ENCODE measurements around the gene MEGF10. TPM values are rescaled to one million over a fixed set of nuclear protein-coding genes. Genes with fewer than 3 reads are reported as not detected.

MEGF10 gene
- total RNA-seq, 1 donor from 2014 or later: 0.47 TPM

DNA sequence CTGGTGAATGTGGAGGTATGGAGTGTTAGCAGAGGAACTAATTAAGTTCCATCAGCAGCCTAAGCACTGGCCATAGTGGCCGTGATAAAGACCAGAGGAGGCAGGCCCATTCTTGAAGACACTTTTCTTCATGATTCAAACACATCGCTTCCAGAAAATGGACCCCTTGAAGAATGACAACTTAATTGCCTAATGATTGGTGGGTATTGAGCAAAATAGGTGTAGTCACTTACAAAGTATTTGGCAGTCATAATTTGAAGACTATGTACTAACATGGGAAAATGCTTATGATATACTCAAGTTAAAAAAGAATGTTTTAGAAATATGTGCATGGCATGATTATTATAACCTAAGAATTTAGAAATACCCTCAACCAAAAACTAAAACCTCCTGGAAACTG, 44.8 kb downstream of the MEGF10 start:
- intact Hi-C loops (cut with micrococcal nuclease): no loop called here
- Histone ChIP-seq H3K36me3 (no peaks in the 10 kb centered on the region), H3K4me1 (no peaks in the 10 kb centered on the region), H3K9me3 (replicated peaks) (no peaks in the 10 kb centered on the region), H3K4me3 (no peak overlapping the region), H3K27me3 (ENCODE audit: low read depth) (peaks cover under 1% of the 10 kb centered on the region), H3K27ac (replicated peaks) (no peak overlapping the region)
- DNase-seq: no peak
- TF ChIP-seq, protein P1, sequence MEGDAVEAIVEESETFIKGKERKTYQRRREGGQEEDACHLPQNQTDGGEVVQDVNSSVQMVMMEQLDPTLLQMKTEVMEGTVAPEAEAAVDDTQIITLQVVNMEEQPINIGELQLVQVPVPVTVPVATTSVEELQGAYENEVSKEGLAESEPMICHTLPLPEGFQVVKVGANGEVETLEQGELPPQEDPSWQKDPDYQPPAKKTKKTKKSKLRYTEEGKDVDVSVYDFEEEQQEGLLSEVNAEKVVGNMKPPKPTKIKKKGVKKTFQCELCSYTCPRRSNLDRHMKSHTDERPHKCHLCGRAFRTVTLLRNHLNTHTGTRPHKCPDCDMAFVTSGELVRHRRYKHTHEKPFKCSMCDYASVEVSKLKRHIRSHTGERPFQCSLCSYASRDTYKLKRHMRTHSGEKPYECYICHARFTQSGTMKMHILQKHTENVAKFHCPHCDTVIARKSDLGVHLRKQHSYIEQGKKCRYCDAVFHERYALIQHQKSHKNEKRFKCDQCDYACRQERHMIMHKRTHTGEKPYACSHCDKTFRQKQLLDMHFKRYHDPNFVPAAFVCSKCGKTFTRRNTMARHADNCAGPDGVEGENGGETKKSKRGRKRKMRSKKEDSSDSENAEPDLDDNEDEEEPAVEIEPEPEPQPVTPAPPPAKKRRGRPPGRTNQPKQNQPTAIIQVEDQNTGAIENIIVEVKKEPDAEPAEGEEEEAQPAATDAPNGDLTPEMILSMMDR (IDR thresholded peaks at IDR 0.05; ENCODE audit: borderline replicate concordance): no peak

DNA sequence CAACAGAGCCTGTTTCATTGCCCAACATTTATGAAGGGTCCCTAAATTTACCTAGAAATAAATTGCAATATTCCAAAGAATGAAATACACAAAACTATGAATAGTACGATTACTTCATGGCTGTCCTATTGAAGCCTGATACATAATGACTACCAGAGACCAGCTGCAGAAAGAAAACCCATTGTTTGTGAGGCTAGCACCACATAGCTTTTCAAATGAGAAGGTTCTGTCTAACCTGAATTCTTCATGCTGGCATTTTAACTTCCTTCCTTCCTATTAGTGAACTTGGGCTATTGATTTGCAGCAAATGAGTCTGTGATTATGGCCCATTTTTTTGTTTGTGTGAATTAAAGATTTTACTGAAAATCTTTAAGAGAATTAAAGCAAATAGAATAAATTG, 47.3 kb downstream of the MEGF10 start:
- H3K9me3 ChIP-seq (replicated peaks): no peaks in the 10 kb centered on the region
- no peaks in the 10 kb centered on the region for H3K4me1 ChIP-seq
- TF ChIP-seq, protein P1 (IDR thresholded peaks at IDR 0.05; ENCODE audit: borderline replicate concordance): no peak
- intact Hi-C loops (cut with micrococcal nuclease): no loop called here
- H3K27ac ChIP-seq (replicated peaks): no peak overlapping the region
- no peaks in the 10 kb centered on the region for H3K36me3 ChIP-seq
- no peak overlapping the region for H3K4me3 ChIP-seq
- no peaks in the 10 kb centered on the region for H3K27me3 ChIP-seq (ENCODE audit: low read depth)
- DNase-seq: no peak

DNA sequence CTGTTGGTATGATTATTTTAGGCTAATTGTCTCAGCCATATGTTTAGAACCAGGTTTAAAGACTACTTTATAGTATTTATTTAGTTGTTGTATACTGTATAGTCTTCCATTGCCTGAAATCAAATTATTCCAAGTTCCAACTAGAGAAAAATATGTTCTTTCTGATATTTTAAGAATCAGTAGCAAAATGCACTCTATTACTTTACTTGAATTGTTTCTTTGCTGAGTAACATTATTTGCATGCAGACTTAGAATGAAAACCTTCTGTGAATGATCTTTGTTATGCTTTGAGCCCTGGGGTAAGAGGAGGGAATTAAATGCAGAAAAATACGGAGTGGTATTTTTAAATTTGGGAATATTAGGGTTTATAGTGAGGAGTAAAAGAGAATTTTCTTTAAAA, 47.9 kb downstream of the MEGF10 start:
- DNase-seq: no peak
- H3K4me1 ChIP-seq: no peaks in the 10 kb centered on the region
- TF ChIP-seq, protein P1 (IDR thresholded peaks at IDR 0.05; ENCODE audit: borderline replicate concordance): no peak
- intact Hi-C loops (cut with micrococcal nuclease): no loop called here
- H3K27me3 ChIP-seq (ENCODE audit: low read depth): no peaks in the 10 kb centered on the region
- no peak overlapping the region for H3K27ac ChIP-seq (replicated peaks)
- no peaks in the 10 kb centered on the region for H3K9me3 ChIP-seq (replicated peaks)
- H3K36me3 ChIP-seq: no peaks in the 10 kb centered on the region
- no peak overlapping the region for H3K4me3 ChIP-seq

DNA sequence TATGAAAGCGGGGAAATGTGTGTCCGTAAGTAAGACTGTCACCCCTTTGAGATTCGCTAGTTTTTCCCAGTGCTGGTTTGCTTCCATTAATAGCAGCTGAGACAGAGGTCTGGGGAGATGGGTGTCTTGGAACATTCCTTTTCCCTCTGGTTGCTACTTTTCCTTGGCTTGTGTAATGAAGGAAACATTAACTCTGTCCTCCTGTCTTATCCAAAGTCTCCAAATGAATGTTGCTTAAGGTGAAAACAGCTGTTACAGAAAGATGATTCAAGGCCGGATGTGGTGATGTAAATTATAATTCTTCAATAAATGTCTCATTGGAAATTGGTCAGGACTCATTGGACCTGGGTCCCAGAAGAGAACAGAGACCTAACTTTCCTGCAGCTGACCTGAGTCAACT, 50.0 kb downstream of the MEGF10 start:
- no peak overlapping the region for H3K27ac ChIP-seq (replicated peaks)

DNA sequence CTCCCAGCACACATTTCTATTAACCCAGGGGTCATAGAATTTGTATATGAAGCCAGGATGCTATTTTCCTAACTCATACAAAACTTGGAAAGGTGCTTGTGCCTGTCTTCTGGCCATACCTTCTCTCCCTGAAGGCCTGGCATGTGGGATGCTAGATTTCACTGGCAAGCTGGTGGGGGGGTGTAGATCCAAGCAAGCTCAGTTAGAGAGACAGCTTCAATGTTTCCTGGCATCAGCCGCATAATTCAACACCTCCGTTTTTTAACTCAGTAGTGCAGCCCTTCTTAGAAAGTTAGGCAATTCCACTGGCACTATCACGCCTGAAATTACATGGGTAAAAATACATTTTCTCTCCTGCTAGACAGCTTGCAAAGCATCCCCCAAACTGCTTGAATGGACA, 51.8 kb downstream of the MEGF10 start:
- H3K4me3 ChIP-seq: no peak overlapping the region
- no peaks in the 10 kb centered on the region for H3K36me3 ChIP-seq
- TF ChIP-seq, protein P1 (IDR thresholded peaks at IDR 0.05; ENCODE audit: borderline replicate concordance): no peak
- no peaks in the 10 kb centered on the region for H3K27me3 ChIP-seq (ENCODE audit: low read depth)
- intact Hi-C loops (cut with micrococcal nuclease): no loop called here
- no peak overlapping the region for H3K27ac ChIP-seq (replicated peaks)
- H3K9me3 ChIP-seq (replicated peaks): no peaks in the 10 kb centered on the region
- H3K4me1 ChIP-seq: no peaks in the 10 kb centered on the region
- no peak for DNase-seq

More for the DNA sequence above, 50.0 kb downstream of the MEGF10 start:
- H3K9me3 ChIP-seq (replicated peaks): no peaks in the 10 kb centered on the region
- H3K4me3 ChIP-seq: no peak overlapping the region
- no peak for DNase-seq
- H3K27me3 ChIP-seq (ENCODE audit: low read depth): no peaks in the 10 kb centered on the region
- no peaks in the 10 kb centered on the region for H3K36me3 ChIP-seq
- intact Hi-C loops (cut with micrococcal nuclease): no loop called here
- TF ChIP-seq, protein P1 (IDR thresholded peaks at IDR 0.05; ENCODE audit: borderline replicate concordance): no peak
- no peaks in the 10 kb centered on the region for H3K4me1 ChIP-seq

DNA sequence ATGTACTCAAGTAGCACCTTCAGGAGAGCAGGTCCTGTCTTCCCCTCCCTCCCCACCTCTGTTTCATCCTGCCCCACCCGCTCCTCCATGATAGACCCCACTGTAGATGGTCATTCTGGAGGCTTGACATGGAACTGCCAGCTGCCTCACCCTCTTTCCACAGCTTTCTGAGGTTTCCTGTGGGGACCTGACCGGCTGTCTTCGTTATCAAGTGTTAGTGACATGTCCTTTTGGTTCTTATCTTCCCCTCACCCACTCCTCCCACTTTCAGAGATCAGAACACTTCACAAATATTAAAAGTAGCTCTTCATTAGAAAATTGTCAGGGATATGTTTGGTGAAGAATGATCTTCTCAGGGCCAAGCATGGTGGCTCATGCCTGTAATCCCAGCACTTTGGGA, 52.7 kb downstream of the MEGF10 start:
- TF ChIP-seq, protein P1 (IDR thresholded peaks at IDR 0.05; ENCODE audit: borderline replicate concordance): no peak
- no peaks in the 10 kb centered on the region for H3K36me3 ChIP-seq
- H3K27ac ChIP-seq (replicated peaks): no peak overlapping the region
- no peak overlapping the region for H3K4me3 ChIP-seq
- no peak for DNase-seq
- no peaks in the 10 kb centered on the region for H3K9me3 ChIP-seq (replicated peaks)
- H3K4me1 ChIP-seq: no peaks in the 10 kb centered on the region
- intact Hi-C loops (cut with micrococcal nuclease): no loop called here
- H3K27me3 ChIP-seq (ENCODE audit: low read depth): no peaks in the 10 kb centered on the region

Data from left ventricle myocardium inferior (tissue), 1 donor.